ENCODE measurements around the gene MT3.

The MT3 gene

GRCh38 chr16:56631832-56632155, 42.5 kb downstream of the MT3 start:
- no peak for DNase-seq

GRCh38 chr16:56632156-56632847, 43.0 kb downstream of the MT3 start, which contains the start of gene MT1M:
Gene MT1M (plus strand): TSS chr16:56632659. CDS start chr16:56632732, 73 bp downstream.
- no peak for DNase-seq

- DNase-seq = no peak
Observed at GRCh38 chr16:56632848-56633365, 43.6 kb downstream of the MT3 start.

GRCh38 chr16:56633535-56633934, 44.2 kb downstream of the MT3 start:
- no peak for DNase-seq

GRCh38 chr16:56634715-56635440, 45.5 kb downstream of the MT3 start:
- DNase-seq = no peak

- no peak for DNase-seq
Observed at GRCh38 chr16:56635441-56635967, 46.2 kb downstream of the MT3 start.

GRCh38 chr16:56636616-56637413, 47.5 kb downstream of the MT3 start:
- DNase-seq = no peak

GRCh38 chr16:56637814-56638750, 48.8 kb downstream of the MT3 start, which contains the start of gene MT1A:
Gene MT1A (plus strand): TSS chr16:56638666. CDS start chr16:56638739, 73 bp downstream.
- DNase-seq = no peak

GRCh38 chr16:56639045-56639444, 49.7 kb downstream of the MT3 start:
- DNase-seq = no peak

GRCh38 chr16:56640076-56640475, 50.7 kb downstream of the MT3 start:
- DNase-seq = no peak
